ENCODE results near the gene RNFT2. TPM values are rescaled to one million over a fixed set of nuclear protein-coding genes. Genes with fewer than 3 reads are reported as not detected.
"Not testable (repeated sequence)": the region's sequence is repeated elsewhere in the genome, so short reads cannot be mapped to it uniquely, and the experiment has no call there.

RNFT2 gene
- total RNA-seq, 1 donor from 2014 or later: 0.78 TPM

GRCh38 chr12:116735951-116736599 is 2.0 kb upstream of the RNFT2 start:
- intact Hi-C loops (cut with DNase I): no loop called here
- DNase-seq (ENCODE audit: low spot score): no peak

- intact Hi-C loops (cut with DNase I): no loop called here
- no peak for DNase-seq (ENCODE audit: low spot score)
Observed at GRCh38 chr12:116736962-116737773, 947 bp upstream of the RNFT2 start.

- intact Hi-C loops (cut with DNase I): loop anchor here (2.0 kb wide), 1 partner anchor 79 kb away; no protein-coding TSS in a partner anchor
- DNase-seq (ENCODE audit: low spot score): no peak
Observed at GRCh38 chr12:116739381-116739887, 1.3 kb downstream of the RNFT2 start.

GRCh38 chr12:116742787-116743186 is 4.7 kb downstream of the RNFT2 start:
- intact Hi-C loops (cut with DNase I); DNase-seq (ENCODE audit: low spot score): not testable (repeated sequence)

- intact Hi-C loops (cut with DNase I): no loop called here
- no peak for DNase-seq (ENCODE audit: low spot score)
Observed at GRCh38 chr12:116744766-116745165, 6.7 kb downstream of the RNFT2 start.

- no peak for DNase-seq (ENCODE audit: low spot score)
- intact Hi-C loops (cut with DNase I): no loop called here
Observed at GRCh38 chr12:116745554-116745953, 7.4 kb downstream of the RNFT2 start.

- intact Hi-C loops (cut with DNase I): no loop called here
- DNase-seq (ENCODE audit: low spot score): no peak
Observed at GRCh38 chr12:116749884-116750283, 11.8 kb downstream of the RNFT2 start.

- DNase-seq (ENCODE audit: low spot score): no peak
- intact Hi-C loops (cut with DNase I): no loop called here
Observed at GRCh38 chr12:116750298-116750697, 12.2 kb downstream of the RNFT2 start.

GRCh38 chr12:116754097-116754496 is 16.0 kb downstream of the RNFT2 start:
- DNase-seq (ENCODE audit: low spot score); intact Hi-C loops (cut with DNase I): not testable (repeated sequence)

- intact Hi-C loops (cut with DNase I); DNase-seq (ENCODE audit: low spot score): not testable (repeated sequence)
Observed at GRCh38 chr12:116754783-116755182, 16.7 kb downstream of the RNFT2 start.

GRCh38 chr12:116759783-116760621 is 21.9 kb downstream of the RNFT2 start:
- intact Hi-C loops (cut with DNase I): no loop called here
- no peak for DNase-seq (ENCODE audit: low spot score)

- DNase-seq (ENCODE audit: low spot score): no peak
- intact Hi-C loops (cut with DNase I): no loop called here
Observed at GRCh38 chr12:116760622-116761020, 22.5 kb downstream of the RNFT2 start.

GRCh38 chr12:116761499-116761898 is 23.4 kb downstream of the RNFT2 start:
- DNase-seq (ENCODE audit: low spot score): no peak
- intact Hi-C loops (cut with DNase I): no loop called here

- DNase-seq (ENCODE audit: low spot score): no peak
- intact Hi-C loops (cut with DNase I): no loop called here
Observed at GRCh38 chr12:116765271-116765670, 27.2 kb downstream of the RNFT2 start.

GRCh38 chr12:116766285-116766684 is 28.2 kb downstream of the RNFT2 start:
- no peak for DNase-seq (ENCODE audit: low spot score)
- intact Hi-C loops (cut with DNase I): no loop called here

GRCh38 chr12:116766746-116767145 is 28.6 kb downstream of the RNFT2 start:
- DNase-seq (ENCODE audit: low spot score): no peak
- intact Hi-C loops (cut with DNase I): no loop called here

GRCh38 chr12:116771651-116772050 is 33.5 kb downstream of the RNFT2 start:
- intact Hi-C loops (cut with DNase I): no loop called here

GRCh38 chr12:116773276-116773731 is 35.2 kb downstream of the RNFT2 start:
- intact Hi-C loops (cut with DNase I): no loop called here

More at GRCh38 chr12:116771651-116772050, 33.5 kb downstream of the RNFT2 start:
- DNase-seq (ENCODE audit: low spot score): no peak

GRCh38 chr12:116774020-116774419 is 35.9 kb downstream of the RNFT2 start:
- intact Hi-C loops (cut with DNase I): no loop called here
- DNase-seq (ENCODE audit: low spot score): no peak

More at GRCh38 chr12:116773276-116773731, 35.2 kb downstream of the RNFT2 start:
- DNase-seq (ENCODE audit: low spot score): no peak

GRCh38 chr12:116777245-116777644 is 39.1 kb downstream of the RNFT2 start:
- intact Hi-C loops (cut with DNase I): no loop called here

More at GRCh38 chr12:116777245-116777644, 39.1 kb downstream of the RNFT2 start:
- DNase-seq (ENCODE audit: low spot score): no peak

Data from cardiac septum (tissue), 1 donor.